ENCODE results near the gene EMC8. TPM values are rescaled to one million over a fixed set of nuclear protein-coding genes. Genes with fewer than 3 reads are reported as not detected.

The EMC8 gene
- total and polyA plus RNA-seq, 2 of the 8 experiments (the other 6 are each of a cell fraction or from before 2014, with no cell fraction given), result 52.2 to 69.7 TPM

DNA sequence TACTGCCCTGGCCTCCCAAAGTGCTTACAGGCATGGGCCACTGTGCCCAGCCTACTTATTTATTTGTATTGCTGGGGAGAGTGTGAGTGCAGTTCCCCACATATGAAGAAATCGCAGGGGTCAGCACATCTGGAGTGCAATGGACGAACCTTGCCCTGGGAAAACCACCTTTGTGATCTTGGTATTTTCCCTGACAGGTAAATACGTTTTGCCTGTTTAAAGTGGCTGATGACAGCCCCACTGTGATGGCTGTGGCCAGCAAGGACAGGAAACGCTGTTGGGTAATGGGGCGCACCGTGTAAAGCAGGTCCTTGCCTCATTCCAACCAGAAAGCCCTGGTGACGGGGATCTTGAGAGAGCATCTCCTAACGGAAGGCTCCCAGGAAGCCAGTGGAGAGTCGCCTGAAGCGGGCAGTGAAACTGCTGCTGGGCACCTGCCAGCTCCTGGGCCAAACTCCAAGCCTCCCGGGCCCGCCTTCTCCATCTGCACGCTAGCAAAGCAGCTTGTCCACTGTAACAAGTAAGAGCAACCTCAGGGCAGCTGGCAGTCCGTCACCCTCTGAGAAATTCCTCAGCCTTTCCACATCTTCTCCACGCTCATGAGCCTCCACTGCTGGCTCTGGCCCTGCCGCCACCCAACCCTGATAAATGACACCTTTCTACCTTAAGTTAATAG lies 17.5 kb downstream of the EMC8 start:
- no peak overlapping the region for H2BK120ac ChIP-seq (replicated peaks; ENCODE audit: low read depth, low read length)
- H2AFZ ChIP-seq (ENCODE audit: low read length), result no peak overlapping the region
- no peak overlapping the region for H3K9ac ChIP-seq (replicated peaks in 1 of 4; ENCODE audit: extremely low read depth in 1 of 4, low read depth in 3 of 4, low read length in 3 of 4)
- FAIRE-seq (no peak), DNase-seq (ENCODE audit: low read depth in 1 of 2, low spot score in 2 of 2) (no peak)
- H4K20me1 ChIP-seq (replicated peaks in 1 of 2; ENCODE audit: control insufficient read depth in 1 of 2, insufficient read depth in 2 of 2, low read length in 2 of 2), result peaks cover 8 to 10% of the 10 kb centered on the region in 2 experiments
- WGBS, 2 experiments (ENCODE audit: extremely low coverage in 1 of 2, insufficient coverage in 1 of 2, insufficient read length in 1 of 2, insufficient replicate concordance in 2 of 2, low coverage in 1 of 2, low lambda C conversion rate in 2 of 2, missing lambda C conversion rate in 1 of 2), result 88% methylated on average over 16 of the region's 16 CpGs; no CpG with 5 or more reads in 1 of the 2 experiments
- peaks cover 17 to 51% (median 32%) of the 10 kb centered on the region in 4 experiments for H3K36me3 ChIP-seq (ENCODE audit: control insufficient read depth in 2 of 4, insufficient read depth in 4 of 4, low read length in 3 of 4)
- H3K27ac ChIP-seq (ENCODE audit: low read depth, low read length), result no peak overlapping the region
- H2BK20ac ChIP-seq (ENCODE audit: low read length), result no peak overlapping the region
- H2BK12ac ChIP-seq (ENCODE audit: low read depth, low read length), result no peak overlapping the region
- peaks cover 9% of the 10 kb centered on the region for H3K79me1 ChIP-seq (ENCODE audit: low read depth, low read length)
- H3K56ac ChIP-seq (replicated peaks; ENCODE audit: insufficient read length, low read depth, low read length), result no peak overlapping the region
- no peaks in the 10 kb centered on the region for H3K27me3 ChIP-seq (replicated peaks in 1 of 4; ENCODE audit: control insufficient read depth in 3 of 4, extremely low read depth in 1 of 4, insufficient read depth in 3 of 4, low read length in 3 of 4)
- no peak overlapping the region for H3K14ac ChIP-seq (ENCODE audit: insufficient read length)
- no peak overlapping the region for H3K23ac ChIP-seq (ENCODE audit: insufficient read length)
- H3K4me2 ChIP-seq (ENCODE audit: insufficient read depth in 1 of 2, low read depth in 2 of 2, low read length in 2 of 2), result no peak overlapping the region
- H3K4ac ChIP-seq (replicated peaks; ENCODE audit: insufficient read length, low read depth, low read length), result no peak overlapping the region
- peaks cover 0 to 13% of the 10 kb centered on the region in 2 experiments; a peak in 1 of 4 replicates for H3K79me2 ChIP-seq (ENCODE audit: control insufficient read depth in 1 of 2, insufficient read depth in 2 of 2, low read length in 2 of 2)
- ChIA-PET CTCF (ENCODE audit: partially characterized antibody) (interaction anchor here (0.7 to 1.0 kb wide), 4 partner anchors 14 to 149 kb away, joined by 3 read pairs; no protein-coding TSS in a partner anchor), POLR2A (ENCODE audit: partially characterized antibody) (no interaction called here)
- no peaks in the 10 kb centered on the region for H3K4me1 ChIP-seq (replicated peaks in 1 of 4; ENCODE audit: control insufficient read depth in 3 of 4, insufficient read depth in 4 of 4, low read length in 3 of 4)
- no peak overlapping the region for H2AK5ac ChIP-seq (ENCODE audit: low read depth, low read length)
- no peaks in the 10 kb centered on the region for H3K9me3 ChIP-seq (ENCODE audit: insufficient read depth in 2 of 2, low read depth in 1 of 2, low read length in 1 of 2)
- no peak overlapping the region for H3K18ac ChIP-seq (ENCODE audit: extremely low read depth, low read length)
- no peak overlapping the region for H4K8ac ChIP-seq (ENCODE audit: extremely low read depth, insufficient read depth, low read length)
- H2BK15ac ChIP-seq (ENCODE audit: low read length), result no peak overlapping the region
- H4K91ac ChIP-seq (replicated peaks; ENCODE audit: insufficient read length, low read length), result no peak overlapping the region
- no peaks in the 10 kb centered on the region for H3K23me2 ChIP-seq (ENCODE audit: low read depth, low read length)
- H2BK5ac ChIP-seq (ENCODE audit: low read depth, low read length), result no peak overlapping the region
- no peak overlapping the region for H3K4me3 ChIP-seq (ENCODE audit: extremely low read depth in 1 of 4, insufficient read depth in 2 of 4, low read depth in 3 of 4, low read length in 4 of 4)
- H4K5ac ChIP-seq (ENCODE audit: insufficient read length, low read depth, low read length), result no peak overlapping the region
- no peak for TF ChIP-seq TAF1 (IDR thresholded peaks at IDR 0.05; ENCODE audit: low read depth, low read length)

Measured in H1 (cell line).